GM21723 (cell line): ENCODE data around the gene MAP3K9.

Experiments
- ATAC-seq: cut with Tn5 transposase; IDR thresholded peaks from one replicate; pipeline ENCODE4 v1.9.1; 2021; ENCODE audit warnings: mild to moderate bottlenecking, moderate library complexity; ENCODE audit not compliant: unreplicated experiment

Gene MAP3K9

DNA sequence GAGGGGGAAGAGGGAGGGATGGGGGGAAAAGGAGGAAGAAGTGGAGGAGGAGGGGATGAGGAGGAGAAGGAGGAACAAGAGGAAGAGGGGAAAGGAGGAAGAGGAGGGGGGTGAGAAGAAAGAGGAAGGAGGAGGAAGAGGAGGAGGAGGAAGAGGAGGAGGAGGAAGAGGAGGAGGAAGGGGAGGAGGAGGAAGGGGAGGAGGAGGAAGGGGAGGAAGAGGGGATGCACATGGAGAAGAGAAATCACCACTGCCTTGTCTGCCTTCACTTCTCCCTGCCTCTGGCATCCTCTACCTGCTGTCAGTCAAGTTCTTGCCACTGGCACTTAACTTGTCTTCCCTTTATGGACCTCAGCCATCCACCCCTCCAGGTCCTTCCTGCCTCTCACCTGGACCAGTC, 107.7 kb downstream of the MAP3K9 start:
- no peak for ATAC-seq

DNA sequence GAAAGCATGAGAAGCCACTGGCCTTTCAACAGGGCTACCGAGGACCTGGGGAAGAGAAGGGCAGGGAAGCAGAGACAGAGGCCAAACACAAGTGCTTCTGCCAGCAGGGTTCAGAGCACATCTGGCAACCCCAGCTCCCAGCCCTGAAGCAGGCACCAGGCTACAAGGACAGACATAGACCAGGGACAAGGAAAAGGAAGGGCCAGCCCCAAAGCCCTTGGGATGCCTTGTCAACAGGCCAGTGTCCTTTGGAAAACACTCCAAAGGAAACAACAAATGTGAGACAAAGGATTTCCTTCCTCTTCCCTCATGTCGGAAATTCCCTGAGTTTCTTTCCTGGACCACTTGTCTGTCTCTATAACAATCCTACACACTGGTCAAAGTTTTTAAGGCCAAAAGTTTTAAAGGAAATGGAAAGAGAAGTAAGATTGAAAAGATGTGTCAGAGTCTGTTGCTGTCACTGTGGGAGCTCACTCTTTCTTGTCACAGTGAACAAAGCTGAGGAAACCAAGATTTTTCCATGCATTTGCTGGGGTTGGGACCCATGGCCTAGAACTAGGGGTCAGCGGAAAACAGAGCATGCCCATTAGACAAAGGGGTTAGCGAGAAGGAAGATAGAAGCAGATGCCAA, 108.2 kb downstream of the MAP3K9 start:
- ATAC-seq = no peak

DNA sequence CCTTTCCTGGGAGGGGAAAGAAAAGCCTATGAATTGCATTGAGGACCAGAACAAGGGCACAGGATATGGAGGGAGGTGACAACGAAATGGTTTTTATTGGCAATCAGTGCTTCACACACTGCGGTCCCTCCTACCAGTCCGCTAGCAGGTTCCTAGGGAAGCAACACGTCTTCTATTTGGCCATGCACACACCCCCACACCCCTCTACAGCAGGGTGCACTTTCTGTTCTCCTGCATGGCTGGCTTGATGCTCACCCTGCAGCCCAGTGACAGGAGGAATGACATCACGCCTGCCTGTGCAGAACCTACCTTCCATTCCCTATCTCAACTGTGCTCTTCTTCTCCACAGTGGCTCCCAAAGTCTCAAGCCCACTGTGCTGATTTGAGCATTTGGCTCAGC, 109.7 kb downstream of the MAP3K9 start:
- ATAC-seq = no peak

DNA sequence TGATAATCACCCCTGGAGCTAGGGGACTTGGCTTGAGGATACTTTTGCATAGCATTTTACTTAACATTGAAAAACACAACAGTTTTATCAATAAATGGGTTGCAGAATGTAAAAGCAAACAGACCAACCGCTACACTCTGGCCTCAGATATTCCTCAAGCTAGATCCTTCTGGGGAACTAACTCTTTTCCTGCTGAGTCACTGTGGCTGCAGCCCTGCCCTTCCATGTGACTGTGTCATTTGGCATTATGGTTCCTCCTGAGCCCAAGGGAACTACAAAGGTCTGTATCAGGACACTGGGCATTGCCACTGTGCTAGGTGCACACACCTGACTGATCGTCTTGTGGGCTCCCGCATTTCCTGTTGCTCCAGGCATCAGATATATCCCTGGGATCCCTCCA, 111.0 kb downstream of the MAP3K9 start:
- no peak for ATAC-seq

DNA sequence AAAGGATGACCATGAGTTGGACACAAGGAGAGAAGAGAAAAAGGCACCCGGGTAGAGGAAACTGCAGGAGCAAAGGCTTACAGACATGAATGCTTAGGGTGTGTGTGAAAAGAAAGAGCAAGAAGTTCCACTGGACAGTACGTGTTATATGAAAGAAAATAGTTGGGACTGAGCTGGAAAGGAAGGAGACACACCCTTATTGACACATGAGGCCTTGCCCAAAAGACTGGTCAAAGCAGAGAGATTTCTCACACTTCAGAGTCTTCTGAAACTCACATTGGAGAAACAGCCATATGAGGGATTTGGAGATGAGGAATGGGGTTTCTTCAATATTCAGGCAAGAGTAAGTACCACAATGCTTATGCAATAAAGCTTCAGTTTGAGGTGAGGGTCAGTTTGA, 111.6 kb downstream of the MAP3K9 start:
- no peak for ATAC-seq

DNA sequence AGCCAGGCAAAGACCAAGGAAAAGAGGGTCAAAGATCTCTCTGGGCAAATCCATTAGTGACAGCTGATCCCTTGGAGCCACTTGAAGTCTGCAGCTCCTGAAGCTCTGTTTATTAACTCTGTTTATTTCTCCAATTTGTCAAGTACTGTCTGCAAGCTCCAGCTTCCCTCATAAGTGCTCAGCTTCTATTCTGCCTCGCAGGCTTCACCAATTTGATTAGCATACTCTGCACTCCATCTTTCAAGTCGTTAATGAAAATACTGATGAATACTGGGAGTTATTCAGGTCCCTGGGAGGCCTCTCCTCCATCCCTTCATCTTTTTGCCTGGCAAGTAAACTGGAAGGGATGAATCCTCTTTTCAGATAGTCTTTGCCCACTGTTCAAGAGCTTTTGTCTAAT, 113.3 kb downstream of the MAP3K9 start:
- ATAC-seq = no peak

DNA sequence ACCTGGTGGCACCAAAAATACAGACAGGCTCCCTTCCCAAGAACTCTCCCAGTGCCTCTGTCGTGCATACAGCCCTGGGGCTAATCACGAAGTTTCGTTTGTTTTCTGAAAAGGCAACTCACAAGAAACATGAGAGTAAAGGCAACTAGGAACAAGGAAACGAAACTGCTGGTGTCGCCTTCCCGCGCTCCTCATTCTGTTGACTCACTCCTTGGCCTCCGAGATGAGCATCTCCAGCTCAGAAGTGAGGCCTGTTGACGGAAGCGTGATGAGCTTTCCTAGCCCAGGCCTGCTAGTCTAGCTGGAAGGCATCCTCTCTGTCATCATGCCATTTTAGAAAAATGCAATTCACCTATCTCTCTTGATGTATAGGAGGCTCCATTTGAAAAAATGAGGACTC, 117.1 kb downstream of the MAP3K9 start:
- ATAC-seq = no peak

DNA sequence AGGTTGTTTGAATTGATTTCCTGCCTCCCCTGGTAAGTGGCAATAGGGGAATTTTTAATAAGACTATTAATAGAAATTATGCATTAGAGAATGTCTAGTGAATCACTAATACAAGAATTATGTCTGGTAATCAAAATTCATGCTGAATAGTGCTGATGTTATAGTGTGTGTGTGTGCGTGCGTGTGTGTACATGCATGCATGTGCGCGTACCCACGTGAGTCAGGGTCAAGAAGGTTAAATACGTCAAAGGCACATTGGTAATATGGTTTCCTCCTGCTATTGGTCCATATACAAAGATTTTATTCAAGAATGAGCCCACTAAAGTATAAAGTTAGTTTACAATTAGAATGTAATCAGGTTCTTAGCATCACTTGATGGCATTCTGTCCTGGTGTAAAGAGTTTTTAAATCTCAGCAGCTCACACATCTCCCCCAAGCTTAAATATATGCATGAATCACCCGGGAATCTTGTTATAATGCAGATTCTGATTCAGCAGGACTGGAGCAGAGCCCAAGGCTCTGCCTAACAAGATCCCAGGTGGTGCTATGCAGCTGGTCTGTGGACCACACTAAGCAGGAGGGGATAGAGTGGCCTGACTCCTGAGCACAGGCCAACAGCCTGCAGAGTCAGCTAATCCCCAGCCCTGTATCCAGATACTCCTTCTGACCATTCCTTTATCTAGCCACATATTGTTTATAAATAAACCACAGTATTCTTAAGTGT, 123.7 kb downstream of the MAP3K9 start:
- ATAC-seq = no peak

DNA sequence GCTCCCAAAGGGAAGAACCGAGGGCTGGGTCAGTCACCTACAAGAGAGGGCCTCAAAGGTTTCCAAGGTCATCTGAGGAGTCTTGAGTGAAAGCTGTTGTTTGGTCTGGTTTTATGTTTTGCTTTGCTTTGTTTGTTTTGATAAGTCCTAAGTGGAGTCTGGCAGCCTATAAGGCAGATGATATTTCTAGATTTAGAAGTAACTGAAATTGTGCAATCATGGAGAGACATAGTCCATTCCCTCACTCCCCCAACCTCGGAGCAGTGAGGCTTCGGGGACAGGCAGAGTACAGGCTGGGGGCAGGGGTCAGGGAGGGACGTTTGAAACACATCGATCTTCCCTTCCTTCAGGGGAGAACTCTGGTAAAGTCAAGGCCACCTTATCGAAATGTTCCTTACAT, 125.3 kb downstream of the MAP3K9 start:
- no peak for ATAC-seq

DNA sequence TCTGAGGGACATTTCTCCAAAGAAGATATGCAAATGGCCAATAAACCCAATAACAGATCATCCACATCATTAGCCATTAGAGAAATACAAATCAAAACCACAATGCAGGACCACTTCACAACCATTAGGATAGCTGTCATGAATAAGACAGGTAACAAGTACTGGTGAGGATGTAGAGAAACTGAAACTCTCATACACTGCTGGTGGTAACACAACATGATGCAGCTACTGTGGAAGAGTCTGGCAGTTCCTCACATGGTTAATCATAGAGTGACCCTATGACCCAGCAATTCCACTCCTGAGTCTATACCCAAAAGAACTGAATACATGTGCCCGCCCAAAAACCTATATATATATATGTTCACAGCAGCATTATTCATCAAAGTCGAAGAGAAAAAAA, 128.6 kb downstream of the MAP3K9 start:
- ATAC-seq = no peak

DNA sequence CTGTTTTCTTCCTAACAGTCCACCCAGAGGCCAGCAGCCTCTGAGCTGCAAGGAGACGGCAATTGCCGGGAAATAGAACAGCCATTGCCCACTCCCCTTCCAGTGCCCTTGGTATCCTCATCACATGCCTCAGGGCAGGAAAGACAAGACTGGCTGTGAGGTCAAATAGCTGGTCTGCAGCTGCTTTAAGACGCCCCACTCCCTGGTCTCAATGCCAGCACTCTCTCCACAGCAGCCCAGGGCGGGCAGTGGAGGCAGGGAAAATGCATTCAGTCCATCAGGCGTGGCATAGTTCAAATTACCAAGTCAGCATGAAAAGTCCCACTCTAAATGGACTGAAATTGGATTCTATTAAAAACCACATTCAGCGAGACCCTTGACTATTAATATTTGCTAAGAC, 132.0 kb downstream of the MAP3K9 start:
- no peak for ATAC-seq
